ENCODE results near the gene TMEM185B. TPM values are rescaled to one million over a fixed set of nuclear protein-coding genes. Genes with fewer than 3 reads are reported as not detected.

Gene TMEM185B
- total and polyA plus RNA-seq, 10 of the 15 experiments (the other 5 are each of a cell fraction or from before 2014, with no cell fraction given): 2.4 to 20.9 (median 14.5) TPM

DNA sequence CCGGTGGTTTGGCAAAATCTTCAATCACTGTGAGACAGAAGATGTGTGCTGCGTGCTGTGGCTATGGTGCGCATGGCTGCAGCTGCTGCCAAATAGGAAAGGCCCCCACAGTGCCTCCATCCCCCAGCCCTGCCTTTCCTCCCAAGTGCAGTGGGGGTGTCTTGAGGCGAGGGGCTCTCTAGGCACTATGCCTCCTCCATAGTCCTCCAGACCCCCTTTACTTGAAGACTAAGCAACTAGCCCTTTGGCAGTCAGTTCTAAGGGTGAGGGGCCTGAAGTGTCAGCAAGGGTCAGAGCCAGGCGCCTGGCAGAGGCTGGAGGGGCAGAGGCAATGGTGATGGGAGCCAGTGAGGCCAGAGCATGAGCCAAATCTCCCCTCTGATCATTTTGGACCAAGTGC, 13.6 kb upstream of the TMEM185B start:
- intact Hi-C loops (cut with micrococcal nuclease; ENCODE audit: unreplicated experiment) (no loop called here), in situ Hi-C loops (cut with MboI) (no loop called here)
- WGBS (ENCODE audit: insufficient coverage, insufficient replicate concordance, low lambda C conversion rate, missing lambda C conversion rate): 59% methylated on average over 5 of the region's 5 CpGs
- no peaks in the 10 kb centered on the region for H3K9me3 ChIP-seq (replicated peaks; ENCODE audit: control insufficient read depth, insufficient read depth, low read length)
- TF ChIP-seq KDM1A (IDR thresholded peaks at IDR 0.05; ENCODE audit: borderline replicate concordance) (no peak), MYC (IDR thresholded peaks at IDR 0.05; ENCODE audit: insufficient read depth, insufficient read length, insufficient replicate concordance, low read length, severe bottlenecking) (no peak)
- ATAC-seq (no peak), FAIRE-seq (no peak), DNase-seq (ENCODE audit: low read depth, low spot score) (no peak)
- no peaks in the 10 kb centered on the region for H4K20me1 ChIP-seq (ENCODE audit: control insufficient read depth, insufficient read depth)
- H3K36me3 ChIP-seq (ENCODE audit: control insufficient read depth in 2 of 2, insufficient read depth in 2 of 2, low read length in 1 of 2): no peaks in the 10 kb centered on the region
- RAD21 ChIA-PET (ENCODE audit: unreplicated experiment): interaction anchor here (1.1 kb wide), 1 partner anchor 15 kb away, joined by 4 read pairs; the partner anchor contains the start of gene RALB
- peaks cover 12% of the 10 kb centered on the region for H3K4me1 ChIP-seq (ENCODE audit: control insufficient read depth, insufficient read depth, low read length)
- H3K4me2 ChIP-seq (ENCODE audit: control insufficient read depth, insufficient read depth): no peak overlapping the region
- no peak overlapping the region for H2AFZ ChIP-seq (ENCODE audit: control insufficient read depth, low read depth, low read length)
- H3K27ac ChIP-seq (ENCODE audit: control insufficient read depth, insufficient read depth): no peak overlapping the region
- POLR2A ChIA-PET: interaction anchor here (0.9 to 1.1 kb wide), 2 partner anchors 9 to 16 kb away, joined by 3 to 4 read pairs; partner anchors contain the start of gene RALB
- SMC1A ChIA-PET (ENCODE audit: uncharacterized antibody, unreplicated experiment): interaction anchor here (1.2 kb wide), 1 partner anchor 18 kb away, joined by 3 read pairs; no protein-coding TSS in a partner anchor
- no peak overlapping the region for H3K4me3 ChIP-seq
- no TSS peak for BruUV-seq (replicated peaks)
- H3K79me2 ChIP-seq (ENCODE audit: control insufficient read depth, insufficient read depth, low read length): peaks cover 5% of the 10 kb centered on the region
- CTCF ChIA-PET: no interaction called here
- H3K27me3 ChIP-seq (replicated peaks in 1 of 2; ENCODE audit: control insufficient read depth in 2 of 2, insufficient read depth in 2 of 2, low read length in 1 of 2): no peaks in the 10 kb centered on the region
- H3K9ac ChIP-seq (ENCODE audit: control insufficient read depth, insufficient read depth, low read length): no peak overlapping the region

GRCh38 chr2:120236316-120236715, 13.1 kb upstream of the TMEM185B start:
- no peak overlapping the region for H3K27ac ChIP-seq (ENCODE audit: control insufficient read depth, insufficient read depth)
- no peaks in the 10 kb centered on the region for H4K20me1 ChIP-seq (ENCODE audit: control insufficient read depth, insufficient read depth)
- CTCF ChIA-PET: interaction anchor here (0.6 kb wide), 1 partner anchor 60 kb away, joined by 3 read pairs; no protein-coding TSS in a partner anchor
- H3K36me3 ChIP-seq (ENCODE audit: control insufficient read depth in 2 of 2, insufficient read depth in 2 of 2, low read length in 1 of 2): no peaks in the 10 kb centered on the region
- in situ Hi-C loops (cut with MboI) (no loop called here), intact Hi-C loops (cut with micrococcal nuclease; ENCODE audit: unreplicated experiment) (no loop called here)
- ATAC-seq (no peak), FAIRE-seq (no peak), DNase-seq (ENCODE audit: low read depth, low spot score) (no peak)
- H3K9me3 ChIP-seq (replicated peaks; ENCODE audit: control insufficient read depth, insufficient read depth, low read length): no peaks in the 10 kb centered on the region
- H2AFZ ChIP-seq (ENCODE audit: control insufficient read depth, low read depth, low read length): no peak overlapping the region
- no peaks in the 10 kb centered on the region for H3K27me3 ChIP-seq (replicated peaks in 1 of 2; ENCODE audit: control insufficient read depth in 2 of 2, insufficient read depth in 2 of 2, low read length in 1 of 2)
- peaks cover 12% of the 10 kb centered on the region for H3K4me1 ChIP-seq (ENCODE audit: control insufficient read depth, insufficient read depth, low read length)
- H3K4me3 ChIP-seq: no peak overlapping the region
- 67% methylated on average over 10 of the region's 10 CpGs for WGBS (ENCODE audit: insufficient coverage, insufficient replicate concordance, low lambda C conversion rate, missing lambda C conversion rate)
- BruUV-seq (replicated peaks): no TSS peak
- RAD21 ChIA-PET (ENCODE audit: unreplicated experiment): interaction anchor here (1.1 kb wide), 1 partner anchor 16 kb away, joined by 4 read pairs; the partner anchor contains the start of gene RALB
- no peak overlapping the region for H3K9ac ChIP-seq (ENCODE audit: control insufficient read depth, insufficient read depth, low read length)
- peaks cover 10% of the 10 kb centered on the region for H3K79me2 ChIP-seq (ENCODE audit: control insufficient read depth, insufficient read depth, low read length)
- POLR2A ChIA-PET: interaction anchor here (0.9 to 1.1 kb wide), 3 partner anchors 8 to 27 kb away, joined by 3 to 4 read pairs (median 3); partner anchors contain the start of gene RALB
- SMC1A ChIA-PET (ENCODE audit: uncharacterized antibody, unreplicated experiment): interaction anchor here (1.2 kb wide), 1 partner anchor 19 kb away, joined by 3 read pairs; no protein-coding TSS in a partner anchor
- H3K4me2 ChIP-seq (ENCODE audit: control insufficient read depth, insufficient read depth): no peak overlapping the region
- TF ChIP-seq, protein P1, sequence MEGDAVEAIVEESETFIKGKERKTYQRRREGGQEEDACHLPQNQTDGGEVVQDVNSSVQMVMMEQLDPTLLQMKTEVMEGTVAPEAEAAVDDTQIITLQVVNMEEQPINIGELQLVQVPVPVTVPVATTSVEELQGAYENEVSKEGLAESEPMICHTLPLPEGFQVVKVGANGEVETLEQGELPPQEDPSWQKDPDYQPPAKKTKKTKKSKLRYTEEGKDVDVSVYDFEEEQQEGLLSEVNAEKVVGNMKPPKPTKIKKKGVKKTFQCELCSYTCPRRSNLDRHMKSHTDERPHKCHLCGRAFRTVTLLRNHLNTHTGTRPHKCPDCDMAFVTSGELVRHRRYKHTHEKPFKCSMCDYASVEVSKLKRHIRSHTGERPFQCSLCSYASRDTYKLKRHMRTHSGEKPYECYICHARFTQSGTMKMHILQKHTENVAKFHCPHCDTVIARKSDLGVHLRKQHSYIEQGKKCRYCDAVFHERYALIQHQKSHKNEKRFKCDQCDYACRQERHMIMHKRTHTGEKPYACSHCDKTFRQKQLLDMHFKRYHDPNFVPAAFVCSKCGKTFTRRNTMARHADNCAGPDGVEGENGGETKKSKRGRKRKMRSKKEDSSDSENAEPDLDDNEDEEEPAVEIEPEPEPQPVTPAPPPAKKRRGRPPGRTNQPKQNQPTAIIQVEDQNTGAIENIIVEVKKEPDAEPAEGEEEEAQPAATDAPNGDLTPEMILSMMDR (IDR thresholded peaks at IDR 0.05 in 2 of 3, conservative IDR thresholded peaks at IDR 0.05 in 1 of 3; ENCODE audit: control insufficient read depth in 2 of 3, extremely low read depth in 1 of 3, insufficient read depth in 1 of 3, low read depth in 3 of 3, low read length in 3 of 3): no peak
- TF ChIP-seq EZH2 (IDR thresholded peaks at IDR 0.05; ENCODE audit: borderline replicate concordance, control insufficient read depth, low read depth, low read length) (no peak), PAX5 (IDR thresholded peaks at IDR 0.05; ENCODE audit: borderline replicate concordance, low read depth, low read length) (no peak), YBX1 (IDR thresholded peaks at IDR 0.05) (no peak), ESRRA (IDR thresholded peaks at IDR 0.05; ENCODE audit: low read length) (no peak), RFX5 (IDR thresholded peaks at IDR 0.05; ENCODE audit: low read depth, low read length) (no peak), SMC3 (IDR thresholded peaks at IDR 0.05; ENCODE audit: borderline replicate concordance, low read length) (no peak), RUNX3 (IDR thresholded peaks at IDR 0.05; ENCODE audit: low read length) (no peak)
- TF ChIP-seq, protein P2, sequence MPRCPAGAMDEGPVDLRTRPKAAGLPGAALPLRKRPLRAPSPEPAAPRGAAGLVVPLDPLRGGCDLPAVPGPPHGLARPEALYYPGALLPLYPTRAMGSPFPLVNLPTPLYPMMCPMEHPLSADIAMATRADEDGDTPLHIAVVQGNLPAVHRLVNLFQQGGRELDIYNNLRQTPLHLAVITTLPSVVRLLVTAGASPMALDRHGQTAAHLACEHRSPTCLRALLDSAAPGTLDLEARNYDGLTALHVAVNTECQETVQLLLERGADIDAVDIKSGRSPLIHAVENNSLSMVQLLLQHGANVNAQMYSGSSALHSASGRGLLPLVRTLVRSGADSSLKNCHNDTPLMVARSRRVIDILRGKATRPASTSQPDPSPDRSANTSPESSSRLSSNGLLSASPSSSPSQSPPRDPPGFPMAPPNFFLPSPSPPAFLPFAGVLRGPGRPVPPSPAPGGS (IDR thresholded peaks at IDR 0.05; ENCODE audit: borderline replicate concordance, insufficient read depth, low read depth, low read length, poor library complexity, severe bottlenecking): no peak

Data from GM12878 (cell line).